ENCODE data around the gene FHOD3.

DNA sequence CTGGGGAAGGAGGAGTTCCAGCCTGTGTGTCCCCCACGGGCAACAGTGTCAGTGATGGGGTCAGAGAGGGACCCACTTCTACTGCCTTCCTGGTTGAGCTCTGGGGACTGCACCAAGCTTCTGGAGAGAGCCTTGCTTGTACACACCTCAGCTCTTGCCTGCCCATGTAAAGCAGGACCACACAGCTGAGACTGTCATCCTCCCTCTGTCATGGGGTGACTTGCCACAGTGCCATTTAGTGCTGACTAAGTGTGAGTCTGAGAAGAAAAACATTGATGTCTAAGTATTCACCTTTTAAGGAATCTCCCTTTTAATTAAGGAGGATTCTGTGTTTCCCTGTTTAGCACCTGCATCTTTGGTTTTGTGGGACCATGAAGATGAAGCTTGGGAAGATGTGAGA is 159.1 kb downstream of the FHOD3 start:
- TF ChIP-seq, protein P1, sequence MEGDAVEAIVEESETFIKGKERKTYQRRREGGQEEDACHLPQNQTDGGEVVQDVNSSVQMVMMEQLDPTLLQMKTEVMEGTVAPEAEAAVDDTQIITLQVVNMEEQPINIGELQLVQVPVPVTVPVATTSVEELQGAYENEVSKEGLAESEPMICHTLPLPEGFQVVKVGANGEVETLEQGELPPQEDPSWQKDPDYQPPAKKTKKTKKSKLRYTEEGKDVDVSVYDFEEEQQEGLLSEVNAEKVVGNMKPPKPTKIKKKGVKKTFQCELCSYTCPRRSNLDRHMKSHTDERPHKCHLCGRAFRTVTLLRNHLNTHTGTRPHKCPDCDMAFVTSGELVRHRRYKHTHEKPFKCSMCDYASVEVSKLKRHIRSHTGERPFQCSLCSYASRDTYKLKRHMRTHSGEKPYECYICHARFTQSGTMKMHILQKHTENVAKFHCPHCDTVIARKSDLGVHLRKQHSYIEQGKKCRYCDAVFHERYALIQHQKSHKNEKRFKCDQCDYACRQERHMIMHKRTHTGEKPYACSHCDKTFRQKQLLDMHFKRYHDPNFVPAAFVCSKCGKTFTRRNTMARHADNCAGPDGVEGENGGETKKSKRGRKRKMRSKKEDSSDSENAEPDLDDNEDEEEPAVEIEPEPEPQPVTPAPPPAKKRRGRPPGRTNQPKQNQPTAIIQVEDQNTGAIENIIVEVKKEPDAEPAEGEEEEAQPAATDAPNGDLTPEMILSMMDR (conservative IDR thresholded peaks at IDR 0.05; ENCODE audit: low read depth in 2 of 2), result no peak
- no peak for TF ChIP-seq EZH2phosphoT487 (IDR thresholded peaks at IDR 0.05; ENCODE audit: unreplicated experiment)
- no peak for TF ChIP-seq EZH2 (IDR thresholded peaks at IDR 0.05; ENCODE audit: low read depth, unreplicated experiment)
- TF ChIP-seq, protein P2, sequence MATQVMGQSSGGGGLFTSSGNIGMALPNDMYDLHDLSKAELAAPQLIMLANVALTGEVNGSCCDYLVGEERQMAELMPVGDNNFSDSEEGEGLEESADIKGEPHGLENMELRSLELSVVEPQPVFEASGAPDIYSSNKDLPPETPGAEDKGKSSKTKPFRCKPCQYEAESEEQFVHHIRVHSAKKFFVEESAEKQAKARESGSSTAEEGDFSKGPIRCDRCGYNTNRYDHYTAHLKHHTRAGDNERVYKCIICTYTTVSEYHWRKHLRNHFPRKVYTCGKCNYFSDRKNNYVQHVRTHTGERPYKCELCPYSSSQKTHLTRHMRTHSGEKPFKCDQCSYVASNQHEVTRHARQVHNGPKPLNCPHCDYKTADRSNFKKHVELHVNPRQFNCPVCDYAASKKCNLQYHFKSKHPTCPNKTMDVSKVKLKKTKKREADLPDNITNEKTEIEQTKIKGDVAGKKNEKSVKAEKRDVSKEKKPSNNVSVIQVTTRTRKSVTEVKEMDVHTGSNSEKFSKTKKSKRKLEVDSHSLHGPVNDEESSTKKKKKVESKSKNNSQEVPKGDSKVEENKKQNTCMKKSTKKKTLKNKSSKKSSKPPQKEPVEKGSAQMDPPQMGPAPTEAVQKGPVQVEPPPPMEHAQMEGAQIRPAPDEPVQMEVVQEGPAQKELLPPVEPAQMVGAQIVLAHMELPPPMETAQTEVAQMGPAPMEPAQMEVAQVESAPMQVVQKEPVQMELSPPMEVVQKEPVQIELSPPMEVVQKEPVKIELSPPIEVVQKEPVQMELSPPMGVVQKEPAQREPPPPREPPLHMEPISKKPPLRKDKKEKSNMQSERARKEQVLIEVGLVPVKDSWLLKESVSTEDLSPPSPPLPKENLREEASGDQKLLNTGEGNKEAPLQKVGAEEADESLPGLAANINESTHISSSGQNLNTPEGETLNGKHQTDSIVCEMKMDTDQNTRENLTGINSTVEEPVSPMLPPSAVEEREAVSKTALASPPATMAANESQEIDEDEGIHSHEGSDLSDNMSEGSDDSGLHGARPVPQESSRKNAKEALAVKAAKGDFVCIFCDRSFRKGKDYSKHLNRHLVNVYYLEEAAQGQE (IDR thresholded peaks at IDR 0.05; ENCODE audit: unreplicated experiment), result no peak
- no peak for TF ChIP-seq POLR2AphosphoS5 (IDR thresholded peaks at IDR 0.05; ENCODE audit: low read depth)
- TF ChIP-seq, protein P3, sequence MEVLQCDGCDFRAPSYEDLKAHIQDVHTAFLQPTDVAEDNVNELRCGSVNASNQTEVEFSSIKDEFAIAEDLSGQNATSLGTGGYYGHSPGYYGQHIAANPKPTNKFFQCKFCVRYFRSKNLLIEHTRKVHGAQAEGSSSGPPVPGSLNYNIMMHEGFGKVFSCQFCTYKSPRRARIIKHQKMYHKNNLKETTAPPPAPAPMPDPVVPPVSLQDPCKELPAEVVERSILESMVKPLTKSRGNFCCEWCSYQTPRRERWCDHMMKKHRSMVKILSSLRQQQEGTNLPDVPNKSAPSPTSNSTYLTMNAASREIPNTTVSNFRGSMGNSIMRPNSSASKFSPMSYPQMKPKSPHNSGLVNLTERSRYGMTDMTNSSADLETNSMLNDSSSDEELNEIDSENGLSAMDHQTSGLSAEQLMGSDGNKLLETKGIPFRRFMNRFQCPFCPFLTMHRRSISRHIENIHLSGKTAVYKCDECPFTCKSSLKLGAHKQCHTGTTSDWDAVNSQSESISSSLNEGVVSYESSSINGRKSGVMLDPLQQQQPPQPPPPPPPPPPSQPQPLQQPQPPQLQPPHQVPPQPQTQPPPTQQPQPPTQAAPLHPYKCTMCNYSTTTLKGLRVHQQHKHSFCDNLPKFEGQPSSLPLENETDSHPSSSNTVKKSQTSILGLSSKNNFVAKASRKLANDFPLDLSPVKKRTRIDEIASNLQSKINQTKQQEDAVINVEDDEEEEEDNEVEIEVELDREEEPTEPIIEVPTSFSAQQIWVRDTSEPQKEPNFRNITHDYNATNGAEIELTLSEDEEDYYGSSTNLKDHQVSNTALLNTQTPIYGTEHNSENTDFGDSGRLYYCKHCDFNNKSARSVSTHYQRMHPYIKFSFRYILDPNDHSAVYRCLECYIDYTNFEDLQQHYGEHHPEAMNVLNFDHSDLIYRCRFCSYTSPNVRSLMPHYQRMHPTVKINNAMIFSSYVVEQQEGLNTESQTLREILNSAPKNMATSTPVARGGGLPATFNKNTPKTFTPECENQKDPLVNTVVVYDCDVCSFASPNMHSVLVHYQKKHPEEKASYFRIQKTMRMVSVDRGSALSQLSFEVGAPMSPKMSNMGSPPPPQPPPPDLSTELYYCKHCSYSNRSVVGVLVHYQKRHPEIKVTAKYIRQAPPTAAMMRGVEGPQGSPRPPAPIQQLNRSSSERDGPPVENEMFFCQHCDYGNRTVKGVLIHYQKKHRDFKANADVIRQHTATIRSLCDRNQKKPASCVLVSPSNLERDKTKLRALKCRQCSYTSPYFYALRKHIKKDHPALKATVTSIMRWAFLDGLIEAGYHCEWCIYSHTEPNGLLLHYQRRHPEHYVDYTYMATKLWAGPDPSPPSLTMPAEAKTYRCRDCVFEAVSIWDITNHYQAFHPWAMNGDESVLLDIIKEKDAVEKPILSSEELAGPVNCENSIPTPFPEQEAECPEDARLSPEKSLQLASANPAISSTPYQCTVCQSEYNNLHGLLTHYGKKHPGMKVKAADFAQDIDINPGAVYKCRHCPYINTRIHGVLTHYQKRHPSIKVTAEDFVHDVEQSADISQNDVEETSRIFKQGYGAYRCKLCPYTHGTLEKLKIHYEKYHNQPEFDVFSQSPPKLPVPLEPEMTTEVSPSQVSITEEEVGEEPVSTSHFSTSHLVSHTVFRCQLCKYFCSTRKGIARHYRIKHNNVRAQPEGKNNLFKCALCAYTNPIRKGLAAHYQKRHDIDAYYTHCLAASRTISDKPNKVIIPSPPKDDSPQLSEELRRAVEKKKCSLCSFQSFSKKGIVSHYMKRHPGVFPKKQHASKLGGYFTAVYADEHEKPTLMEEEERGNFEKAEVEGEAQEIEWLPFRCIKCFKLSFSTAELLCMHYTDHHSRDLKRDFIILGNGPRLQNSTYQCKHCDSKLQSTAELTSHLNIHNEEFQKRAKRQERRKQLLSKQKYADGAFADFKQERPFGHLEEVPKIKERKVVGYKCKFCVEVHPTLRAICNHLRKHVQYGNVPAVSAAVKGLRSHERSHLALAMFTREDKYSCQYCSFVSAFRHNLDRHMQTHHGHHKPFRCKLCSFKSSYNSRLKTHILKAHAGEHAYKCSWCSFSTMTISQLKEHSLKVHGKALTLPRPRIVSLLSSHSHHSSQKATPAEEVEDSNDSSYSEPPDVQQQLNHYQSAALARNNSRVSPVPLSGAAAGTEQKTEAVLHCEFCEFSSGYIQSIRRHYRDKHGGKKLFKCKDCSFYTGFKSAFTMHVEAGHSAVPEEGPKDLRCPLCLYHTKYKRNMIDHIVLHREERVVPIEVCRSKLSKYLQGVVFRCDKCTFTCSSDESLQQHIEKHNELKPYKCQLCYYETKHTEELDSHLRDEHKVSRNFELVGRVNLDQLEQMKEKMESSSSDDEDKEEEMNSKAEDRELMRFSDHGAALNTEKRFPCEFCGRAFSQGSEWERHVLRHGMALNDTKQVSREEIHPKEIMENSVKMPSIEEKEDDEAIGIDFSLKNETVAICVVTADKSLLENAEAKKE (CRISPR knock-in tag; IDR thresholded peaks at IDR 0.05), result no peak; the same call in 1 of the 2 replicates
- no peak for TF ChIP-seq STAT1 (IDR thresholded peaks at IDR 0.05; ENCODE audit: unreplicated experiment)
- TF ChIP-seq, protein P4, sequence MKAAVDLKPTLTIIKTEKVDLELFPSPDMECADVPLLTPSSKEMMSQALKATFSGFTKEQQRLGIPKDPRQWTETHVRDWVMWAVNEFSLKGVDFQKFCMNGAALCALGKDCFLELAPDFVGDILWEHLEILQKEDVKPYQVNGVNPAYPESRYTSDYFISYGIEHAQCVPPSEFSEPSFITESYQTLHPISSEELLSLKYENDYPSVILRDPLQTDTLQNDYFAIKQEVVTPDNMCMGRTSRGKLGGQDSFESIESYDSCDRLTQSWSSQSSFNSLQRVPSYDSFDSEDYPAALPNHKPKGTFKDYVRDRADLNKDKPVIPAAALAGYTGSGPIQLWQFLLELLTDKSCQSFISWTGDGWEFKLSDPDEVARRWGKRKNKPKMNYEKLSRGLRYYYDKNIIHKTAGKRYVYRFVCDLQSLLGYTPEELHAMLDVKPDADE (IDR thresholded peaks at IDR 0.05), result no peak
